Keratinocyte (primary cell): ENCODE measurements around the gene METRNL. TPM values are rescaled to one million over a fixed set of nuclear protein-coding genes. Genes with fewer than 3 reads are reported as not detected.
"Not testable (repeated sequence)": the region's sequence is repeated elsewhere in the genome, so short reads cannot be mapped to it uniquely, and the experiment has no call there.

Source experiments
- DNase-seq: peaks from one replicate; pipeline ENCODE4 v3.0.0-alpha.2; 2011; ENCODE audit warnings: low read depth, missing footprints, low spot score
- FAIRE-seq: peaks from 2 replicates; lab custom pipeline; 2011; peaks lifted over from hg19 to GRCh38; lab: Jason Lieb, UNC
- H2AFZ ChIP-seq: 2 replicates; pipeline ENCODE4 v1.6.0; 2012; ENCODE audit warnings: low read length, control low read depth, inconsistent platforms; ENCODE audit not compliant: control insufficient read depth
- H3K27ac ChIP-seq: 2 replicates; pipeline ENCODE4 v1.5.1; 2011; ENCODE audit warnings: low read length; ENCODE audit not compliant: control insufficient read depth, insufficient read depth
- H3K27me3 ChIP-seq: 3 replicates; pipeline ENCODE4 v1.6.0; 2011; ENCODE audit warnings: low read length; ENCODE audit not compliant: control insufficient read depth, insufficient read depth; ENCODE audit errors: extremely low read depth
- H3K36me3 ChIP-seq, 2 experiments: 2 replicates in 1 of 2; 3 replicates in 1 of 2; pipeline ENCODE4 v1.5.1; 2011; ENCODE audit warnings: low read length in 2 of 2, mild to moderate bottlenecking in 1 of 2; ENCODE audit not compliant: control insufficient read depth in 2 of 2, insufficient read depth in 2 of 2; ENCODE audit errors: extremely low read depth in 1 of 2
- H3K4me1 ChIP-seq: 3 replicates; pipeline ENCODE4 v1.5.1; 2011; ENCODE audit warnings: low read length; ENCODE audit not compliant: control insufficient read depth, insufficient read depth; ENCODE audit errors: extremely low read depth
- H3K4me2 ChIP-seq: 3 replicates; pipeline ENCODE4 v1.6.0; 2011; ENCODE audit warnings: low read depth, low read length; ENCODE audit not compliant: control insufficient read depth, insufficient read depth; ENCODE audit errors: extremely low read depth
- H3K4me3 ChIP-seq, 3 experiments: fragments of 200-600 bp in 1 of 3; sonication (generic) in 1 of 3; 2 replicates in 2 of 3; 3 replicates in 1 of 3; pipeline ENCODE4 v1.5.1; 2011 to 2016; ENCODE audit warnings: low read length in 3 of 3, mild to moderate bottlenecking in 3 of 3, control low read depth in 2 of 3, inconsistent platforms in 1 of 3, low read depth in 1 of 3, mixed read lengths in 1 of 3, mixed run types in 1 of 3, moderate library complexity in 1 of 3; ENCODE audit not compliant: control insufficient read depth in 2 of 3, insufficient read depth in 2 of 3; ENCODE audit errors: extremely low read depth in 1 of 3
- H3K79me2 ChIP-seq: 2 replicates; pipeline ENCODE4 v1.6.0; 2012; ENCODE audit warnings: low read length; ENCODE audit not compliant: control insufficient read depth, insufficient read depth
- H3K9ac ChIP-seq: 3 replicates; pipeline ENCODE4 v1.6.0; 2011; ENCODE audit warnings: low read length; ENCODE audit not compliant: control insufficient read depth, insufficient read depth; ENCODE audit errors: extremely low read depth
- H3K9me1 ChIP-seq: 3 replicates; pipeline ENCODE4 v1.6.0; 2011; ENCODE audit warnings: low read length; ENCODE audit not compliant: control insufficient read depth, insufficient read depth; ENCODE audit errors: extremely low read depth
- H3K9me3 ChIP-seq: 2 replicates; pipeline ENCODE4 v1.5.1; 2012; ENCODE audit warnings: low read depth, low read length; ENCODE audit not compliant: control insufficient read depth
- H4K20me1 ChIP-seq: 3 replicates; pipeline ENCODE4 v1.6.0; 2011; ENCODE audit warnings: low read length; ENCODE audit not compliant: control insufficient read depth, insufficient read depth; ENCODE audit errors: extremely low read depth
- CTCF ChIP-seq, 3 experiments: IDR thresholded peaks in 1 of 3; conservative IDR thresholded peaks in 1 of 3; optimal IDR thresholded peaks in 1 of 3; 2 replicates in 2 of 3; 3 replicates in 1 of 3; pipeline versions ENCODE3 to v1.5.1; 2011; ENCODE audit warnings: low read length in 3 of 3, mild to moderate bottlenecking in 3 of 3, moderate library complexity in 2 of 3, control low read depth in 1 of 3, inconsistent platforms in 1 of 3; ENCODE audit not compliant: insufficient read depth in 2 of 3; ENCODE audit errors: extremely low read depth in 1 of 3
- EZH2 ChIP-seq: IDR thresholded peaks from one replicate; pipeline ENCODE4 v1.6.1; 2012; ENCODE audit warnings: inconsistent platforms, mild to moderate bottlenecking, low read length, moderate library complexity
- dilution Hi-C: fragments of 300-500 bp; cut with MboI; formaldehyde crosslinking; loops from one replicate; pipeline ENCODE4 v1.7.0; 2020; ENCODE audit warnings: low sequenced_read_pairs; ENCODE audit not compliant: extremely low pct_ligation_motif_present
- polyA plus RNA-seq, 5 experiments: library from polyadenylated mRNA; depleted of rRNA in 3 of 5; stranded (reverse) in 3 of 5; stranded (forward) in 1 of 5; unstranded in 1 of 5; fragments of >200 nt; gene quantifications; 1 replicate in 1 of 5; 2 replicates in 3 of 5; 3 replicates in 1 of 5; pipeline versions ENCODE4 v1.2.1 to v1.2.3, GENCODE V29; 2011 to 2012; ENCODE audit warnings: missing spikeins in 2 of 5, low read depth in 1 of 5, low replicate concordance in 1 of 5

METRNL gene
- polyA plus RNA-seq, 1 donor (not counting 4 experiments of a cell fraction or from before 2014, with no cell fraction given), result 3.1 TPM

GRCh38 chr17:83031321-83031945 is 48.0 kb upstream of the METRNL start:
- TF ChIP-seq EZH2 (no peak), CTCF (optimal IDR thresholded peaks at IDR 0.05 in 1 of 3, IDR thresholded peaks at IDR 0.05 in 1 of 3, conservative IDR thresholded peaks at IDR 0.05 in 1 of 3; ENCODE audit: extremely low read depth in 1 of 3, insufficient read depth in 2 of 3, low read length in 3 of 3) (no peak)
- dilution Hi-C loops, result no loop called here
- H3K27ac ChIP-seq, result no peak overlapping the region
- FAIRE-seq, result no peak
- H3K27me3 ChIP-seq, result no peaks in the 10 kb centered on the region
- no peak overlapping the region for H3K9ac ChIP-seq
- H3K79me2 ChIP-seq, result no peaks in the 10 kb centered on the region
- H3K9me1 ChIP-seq, result no peaks in the 10 kb centered on the region
- H3K4me2 ChIP-seq, result no peak overlapping the region
- H2AFZ ChIP-seq, result no peak overlapping the region
- no peaks in the 10 kb centered on the region for H3K9me3 ChIP-seq
- H4K20me1 ChIP-seq, result no peaks in the 10 kb centered on the region
- H3K36me3 ChIP-seq, result no peaks in the 10 kb centered on the region
- no peak overlapping the region for H3K4me3 ChIP-seq
- no peak for DNase-seq
- H3K4me1 ChIP-seq, result no peaks in the 10 kb centered on the region

GRCh38 chr17:83031946-83032451 is 47.4 kb upstream of the METRNL start:
- H3K9me3 ChIP-seq, H3K27me3 ChIP-seq, DNase-seq, FAIRE-seq, H3K4me1 ChIP-seq, H4K20me1 ChIP-seq, dilution Hi-C loops, H3K36me3 ChIP-seq, H3K4me3 ChIP-seq, H3K9me1 ChIP-seq, H3K79me2 ChIP-seq, H3K9ac ChIP-seq, H3K27ac ChIP-seq, H3K4me2 ChIP-seq, H2AFZ ChIP-seq: not testable (repeated sequence)

- H3K27ac ChIP-seq, result no peak overlapping the region
- no peaks in the 10 kb centered on the region for H3K4me1 ChIP-seq
- no peaks in the 10 kb centered on the region for H3K36me3 ChIP-seq
- TF ChIP-seq CTCF (optimal IDR thresholded peaks at IDR 0.05 in 1 of 3, IDR thresholded peaks at IDR 0.05 in 1 of 3, conservative IDR thresholded peaks at IDR 0.05 in 1 of 3; ENCODE audit: extremely low read depth in 1 of 3, insufficient read depth in 2 of 3, low read length in 3 of 3), result no peak
- no peak for TF ChIP-seq EZH2
- no peak overlapping the region for H3K4me2 ChIP-seq
- no peaks in the 10 kb centered on the region for H3K9me3 ChIP-seq
- H3K9me1 ChIP-seq, result no peaks in the 10 kb centered on the region
- DNase-seq, result no peak
- no peak overlapping the region for H3K4me3 ChIP-seq
- no peaks in the 10 kb centered on the region for H3K79me2 ChIP-seq
- no peaks in the 10 kb centered on the region for H4K20me1 ChIP-seq
- no peak for FAIRE-seq
- H3K27me3 ChIP-seq, result no peaks in the 10 kb centered on the region
- H3K9ac ChIP-seq, result no peak overlapping the region
- dilution Hi-C loops, result no loop called here
- no peak overlapping the region for H2AFZ ChIP-seq
Observed at GRCh38 chr17:83032781-83033180, 46.6 kb upstream of the METRNL start.
